Stimulated activated naive CD8-positive, alpha-beta T cell treated with anti-CD3 and anti-CD28 coated beads, Interleukin-15, Interleukin-2, amounts not matched to agents 100 ng/mL and 50 ng/mL, for 24 hours (primary cell): ENCODE data around the gene ERCC6L2.
A peak's percentile ranks its signal among the peaks of the same experiment; 100 is the strongest.

Source experiments
- H3K27ac Mint-ChIP-seq: one replicate; pipeline ENCODE4 v1.8.0; 2021; ENCODE audit warnings: mild to moderate bottlenecking, mixed read lengths
- H3K27me3 Mint-ChIP-seq: one replicate; pipeline ENCODE4 v1.8.0; 2021; ENCODE audit warnings: mixed read lengths
- H3K36me3 Mint-ChIP-seq: one replicate; pipeline ENCODE4 v1.8.0; 2021; ENCODE audit warnings: low read depth, mixed read lengths
- H3K4me1 Mint-ChIP-seq: one replicate; pipeline ENCODE4 v1.8.0; 2021; ENCODE audit warnings: low read depth, mixed read lengths
- H3K4me3 Mint-ChIP-seq: one replicate; pipeline ENCODE4 v1.8.0; 2021; ENCODE audit warnings: mild to moderate bottlenecking, mixed read lengths
- H3K9me3 Mint-ChIP-seq: one replicate; pipeline ENCODE4 v1.8.0; 2021; ENCODE audit warnings: mixed read lengths

ERCC6L2 gene

DNA sequence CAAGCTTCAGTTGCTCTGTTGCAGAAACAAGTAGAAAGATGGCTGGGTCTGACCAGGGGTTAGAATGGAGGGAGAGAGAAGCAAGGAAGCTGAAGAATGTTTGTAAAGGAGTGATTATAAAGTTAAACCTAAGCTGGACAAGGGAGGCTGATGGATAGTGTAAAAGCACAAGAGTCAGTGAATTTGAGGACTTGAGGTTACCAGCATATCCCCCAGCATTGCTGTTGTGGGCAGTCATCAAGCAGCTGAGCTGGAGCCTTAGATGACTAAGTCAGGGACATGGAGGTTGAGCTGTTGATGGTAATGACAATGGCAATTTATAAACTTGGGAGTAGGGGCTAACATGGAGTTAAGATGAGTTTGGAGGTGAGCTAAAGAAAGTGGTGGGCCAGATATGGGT lies 131.5 kb downstream of the ERCC6L2 start:
- H3K36me3 Mint-ChIP-seq: peaks cover 40% of the 10 kb centered on the region
- peaks cover 9% of the 10 kb centered on the region for H3K9me3 Mint-ChIP-seq
- no peak overlapping the region for H3K4me3 Mint-ChIP-seq
- no peaks in the 10 kb centered on the region for H3K27me3 Mint-ChIP-seq
- H3K27ac Mint-ChIP-seq: no peak overlapping the region
- H3K4me1 Mint-ChIP-seq: peaks cover under 1% of the 10 kb centered on the region

DNA sequence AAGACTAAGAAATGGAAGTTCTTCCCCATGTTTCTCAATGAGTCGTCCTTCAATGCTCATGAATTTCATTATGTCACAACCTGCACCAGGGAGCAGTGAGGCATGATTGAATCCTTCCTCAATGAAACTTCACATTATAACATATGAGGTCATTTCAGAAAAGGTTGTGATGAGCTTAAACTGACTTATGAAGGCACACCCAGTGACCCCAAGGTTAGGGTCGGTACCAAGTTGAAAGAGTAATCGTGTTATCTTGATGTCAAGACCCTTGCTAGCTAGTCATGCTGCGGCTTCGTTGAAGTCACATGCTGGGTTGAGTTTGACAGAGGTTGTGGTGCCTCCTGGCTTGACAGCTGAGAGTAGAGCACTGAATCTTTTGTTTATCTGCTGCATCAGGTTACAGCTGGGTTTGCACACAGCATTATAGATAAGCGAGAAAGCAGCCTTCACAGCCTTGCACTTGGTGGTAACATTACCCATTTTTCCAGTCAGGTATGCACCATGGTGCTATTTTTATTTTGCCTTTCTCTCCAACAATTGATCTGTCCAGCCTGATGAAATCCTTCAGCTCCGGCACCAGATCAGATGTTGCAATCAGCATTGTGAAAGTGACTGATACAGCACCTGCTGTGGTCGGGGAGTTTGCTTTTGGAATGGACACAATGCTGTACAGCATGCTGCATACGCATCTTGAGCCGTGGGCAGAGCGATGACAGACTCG lies 133.2 kb downstream of the ERCC6L2 start:
- peaks cover 27% of the 10 kb centered on the region for H3K36me3 Mint-ChIP-seq
- H3K4me1 Mint-ChIP-seq: peaks cover 17% of the 10 kb centered on the region
- peak overlapping the region; percentile 76 for H3K27ac Mint-ChIP-seq
- no peaks in the 10 kb centered on the region for H3K27me3 Mint-ChIP-seq
- H3K9me3 Mint-ChIP-seq: no peaks in the 10 kb centered on the region
- H3K4me3 Mint-ChIP-seq: no peak overlapping the region

DNA sequence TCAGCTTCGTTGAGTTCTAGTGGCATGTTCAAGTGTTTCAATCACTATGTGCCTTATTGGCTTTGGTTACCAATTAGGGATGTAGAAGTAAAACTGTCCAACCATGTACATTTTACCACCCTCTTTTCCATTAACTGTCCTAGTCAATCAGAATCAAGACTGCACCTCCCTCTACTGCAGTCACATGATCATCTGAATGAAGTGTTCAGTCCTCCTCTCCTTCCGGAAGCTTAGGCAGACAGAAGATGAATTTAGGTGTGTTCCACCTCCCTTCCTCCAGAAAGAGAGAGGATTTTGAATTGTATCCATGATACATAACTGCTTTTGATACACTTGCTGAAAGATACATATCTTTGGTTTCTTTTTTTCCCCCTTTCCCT lies 133.7 kb downstream of the ERCC6L2 start:
- Mint-ChIP-seq H3K27me3 (no peaks in the 10 kb centered on the region), H3K36me3 (peaks cover 28% of the 10 kb centered on the region), H3K27ac (peak overlapping the region; percentile 76), H3K4me3 (peak overlapping the region; percentile 31), H3K9me3 (no peaks in the 10 kb centered on the region), H3K4me1 (peaks cover 21% of the 10 kb centered on the region)

DNA sequence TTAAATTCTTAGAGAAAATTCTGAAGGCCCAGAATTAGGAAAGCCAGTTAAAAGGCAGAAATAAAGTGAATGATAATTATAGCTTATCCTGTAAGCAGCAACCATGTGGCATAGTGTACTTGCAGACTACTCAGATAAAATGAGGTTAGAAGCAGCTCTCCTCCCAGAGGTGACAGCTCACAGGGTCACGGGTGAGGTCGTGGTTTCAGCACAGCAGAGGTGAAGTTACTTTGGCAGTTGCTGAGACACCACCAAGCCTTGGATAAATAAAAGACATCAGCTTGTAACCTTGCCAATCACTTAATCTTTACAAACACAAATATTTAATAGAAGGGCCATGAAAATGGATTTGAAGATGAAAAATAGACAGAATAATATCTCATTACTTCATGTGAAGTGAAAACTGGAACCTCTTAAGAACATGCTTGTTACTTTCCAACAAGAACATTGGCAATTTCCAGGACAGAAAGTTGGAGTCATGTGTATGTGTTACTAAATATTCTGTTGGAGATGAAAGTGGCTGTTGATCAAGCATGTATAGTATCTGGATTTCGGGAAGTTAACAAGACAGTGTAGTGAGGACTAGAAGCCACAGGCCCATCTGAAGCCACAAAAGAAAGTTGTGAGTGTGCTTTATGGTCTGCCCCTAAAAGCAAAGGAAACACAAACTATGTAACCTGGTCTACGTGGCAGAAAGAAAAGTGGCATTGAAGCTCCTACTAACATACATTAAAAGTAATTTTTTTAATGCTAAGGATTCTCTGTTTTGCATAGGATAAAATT lies 134.4 kb downstream of the ERCC6L2 start:
- Mint-ChIP-seq H3K9me3 (no peaks in the 10 kb centered on the region), H3K36me3 (peaks cover 33% of the 10 kb centered on the region), H3K27me3 (no peaks in the 10 kb centered on the region), H3K27ac (peak overlapping the region; percentile 76), H3K4me3 (peak overlapping the region; percentile 31), H3K4me1 (peaks cover 26% of the 10 kb centered on the region)

DNA sequence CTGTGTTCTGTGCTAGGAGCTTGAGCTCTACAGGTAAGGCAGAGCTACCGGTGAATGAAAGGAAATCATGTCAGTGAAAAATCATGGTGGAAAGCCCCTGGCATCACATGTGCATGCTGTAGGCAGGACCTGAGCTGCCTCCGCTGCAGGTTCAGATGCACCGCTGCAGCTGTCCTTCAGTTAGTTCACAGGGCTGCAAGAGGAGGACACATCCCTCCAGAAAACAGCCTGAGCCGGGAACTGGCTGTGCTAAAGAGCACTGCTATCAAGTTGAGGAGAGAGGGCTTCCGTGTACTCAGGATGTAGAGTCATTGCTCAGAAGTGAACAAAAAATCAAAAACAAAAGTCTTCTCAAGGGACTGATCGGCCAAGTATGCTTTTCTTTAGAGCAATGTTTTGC lies 138.6 kb downstream of the ERCC6L2 start:
- H3K4me3 Mint-ChIP-seq: peak overlapping the region; percentile 61
- peaks cover 41% of the 10 kb centered on the region for H3K36me3 Mint-ChIP-seq
- H3K27ac Mint-ChIP-seq: peak overlapping the region; percentile 76
- H3K9me3 Mint-ChIP-seq: no peaks in the 10 kb centered on the region
- H3K27me3 Mint-ChIP-seq: no peaks in the 10 kb centered on the region
- H3K4me1 Mint-ChIP-seq: peaks cover 64% of the 10 kb centered on the region

DNA sequence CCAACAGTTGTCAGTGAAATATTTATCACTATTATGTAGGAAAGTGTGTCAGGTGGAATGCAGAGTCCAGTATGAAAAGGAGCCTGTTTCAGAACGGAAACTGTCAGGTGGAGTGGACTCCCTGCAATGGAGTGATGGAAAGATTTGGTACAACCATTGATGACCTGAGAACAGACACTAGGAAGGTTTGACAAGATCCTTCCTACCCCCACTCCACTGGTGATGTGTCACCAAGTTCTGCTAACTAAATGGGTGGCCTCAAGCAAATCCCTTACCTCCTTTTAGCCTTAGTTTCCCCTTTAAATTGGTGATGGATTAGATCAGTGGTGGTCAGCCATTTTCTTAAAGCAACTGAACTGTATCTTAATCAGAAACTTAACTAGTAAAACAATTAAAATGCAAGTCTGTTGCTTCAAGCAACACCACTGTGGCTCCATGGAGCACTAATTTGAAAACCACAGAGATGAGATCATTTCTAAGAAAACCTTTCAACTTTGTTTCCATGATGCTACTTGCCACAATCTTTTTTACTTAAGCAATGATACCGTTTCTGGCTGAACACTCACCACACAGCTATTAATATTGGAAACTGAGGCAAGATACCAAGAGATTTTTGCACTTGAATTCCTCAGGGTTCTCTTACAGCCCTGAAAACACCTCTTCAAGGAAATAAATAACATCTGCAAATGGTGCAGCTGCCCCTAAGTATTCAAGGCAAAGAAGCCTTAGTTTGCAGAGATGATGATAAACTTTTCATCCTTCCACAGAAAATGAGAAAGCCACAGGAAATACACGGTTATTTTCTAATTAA lies 140.6 kb downstream of the ERCC6L2 start:
- Mint-ChIP-seq H3K4me3 (peak overlapping the region; percentile 66), H3K4me1 (peaks cover 81% of the 10 kb centered on the region)

More for the DNA sequence above, 140.6 kb downstream of the ERCC6L2 start:
- H3K36me3 Mint-ChIP-seq: peaks cover 33% of the 10 kb centered on the region
- H3K9me3 Mint-ChIP-seq: no peaks in the 10 kb centered on the region
- H3K27ac Mint-ChIP-seq: peak overlapping the region; percentile 100
- no peaks in the 10 kb centered on the region for H3K27me3 Mint-ChIP-seq
